Mesenchymal stem cell (in vitro differentiated cells and primary cell): ENCODE data around the gene DNAJC27.

Experiments
- DNase-seq: peaks from one replicate; pipeline ENCODE4 v3.0.0-alpha.2; 2013
- H2AFZ ChIP-seq: one replicate; pipeline ENCODE4 v1.6.1; 2013; ENCODE audit warnings: low read depth, mild to moderate bottlenecking, control low read depth, inconsistent platforms, low read length, moderate library complexity
- H2AK5ac ChIP-seq: 2 replicates; pipeline ENCODE4 v1.6.1; 2013; ENCODE audit warnings: low read length, moderate library complexity, mild to moderate bottlenecking, inconsistent platforms; ENCODE audit not compliant: severe bottlenecking
- H2BK120ac ChIP-seq: one replicate; pipeline ENCODE4 v1.6.1; 2013; ENCODE audit warnings: low read depth, mild to moderate bottlenecking, inconsistent platforms, low read length, moderate library complexity
- H2BK12ac ChIP-seq, 2 experiments: one replicate each; pipeline ENCODE4 v1.6.1; 2013; ENCODE audit warnings: inconsistent platforms in 2 of 2, low read length in 2 of 2, mild to moderate bottlenecking in 2 of 2, moderate library complexity in 2 of 2, control low read depth in 1 of 2
- H2BK15ac ChIP-seq: one replicate; pipeline ENCODE4 v1.6.1; 2013; ENCODE audit warnings: mild to moderate bottlenecking, low read depth, inconsistent platforms; ENCODE audit not compliant: poor library complexity, severe bottlenecking
- H2BK5ac ChIP-seq: 2 replicates; pipeline ENCODE4 v1.6.1; 2013; ENCODE audit warnings: low read depth, mild to moderate bottlenecking, low read length, control low read depth, inconsistent platforms; ENCODE audit not compliant: poor library complexity, severe bottlenecking
- H3K14ac ChIP-seq, 2 experiments: one replicate each; pipeline ENCODE4 v1.6.1; 2013; ENCODE audit warnings: inconsistent platforms in 2 of 2, low read length in 2 of 2, control low read depth in 1 of 2, mild to moderate bottlenecking in 1 of 2, moderate library complexity in 1 of 2
- H3K18ac ChIP-seq, 2 experiments: one replicate each; pipeline ENCODE4 v1.6.1; 2013; ENCODE audit warnings: inconsistent platforms in 2 of 2, low read length in 2 of 2, control low read depth in 1 of 2, low read depth in 1 of 2, mild to moderate bottlenecking in 1 of 2
- H3K23ac ChIP-seq, 2 experiments: one replicate each; pipeline ENCODE4 v1.6.1; 2013; ENCODE audit warnings: inconsistent platforms in 2 of 2, low read length in 2 of 2, mild to moderate bottlenecking in 2 of 2, moderate library complexity in 2 of 2, control low read depth in 1 of 2
- H3K27ac ChIP-seq: 2 replicates; pipeline ENCODE4 v1.5.1; 2013; ENCODE audit warnings: mild to moderate bottlenecking, moderate library complexity, low read length, control low read depth, inconsistent platforms; ENCODE audit not compliant: poor library complexity, severe bottlenecking
- H3K27me3 ChIP-seq, 2 experiments: 2 replicates each; pipeline versions ENCODE4 v1.6.1 to v1.7.0; 2013; ENCODE audit warnings: low read length in 2 of 2, mild to moderate bottlenecking in 2 of 2, moderate library complexity in 2 of 2, control low read depth in 1 of 2, inconsistent platforms in 1 of 2; ENCODE audit not compliant: control insufficient read depth in 1 of 2, insufficient read depth in 1 of 2
- H3K36me3 ChIP-seq, 2 experiments: 2 replicates each; pipeline versions ENCODE4 v1.6.1 to v1.7.0; 2013; ENCODE audit warnings: low read length in 2 of 2, control low read depth in 1 of 2, inconsistent platforms in 1 of 2, low read depth in 1 of 2, mild to moderate bottlenecking in 1 of 2; ENCODE audit not compliant: insufficient read depth in 2 of 2, control insufficient read depth in 1 of 2
- H3K4ac ChIP-seq, 2 experiments: one replicate each; pipeline ENCODE4 v1.6.1; 2013; ENCODE audit warnings: inconsistent platforms in 2 of 2, low read length in 2 of 2, mild to moderate bottlenecking in 2 of 2, moderate library complexity in 2 of 2, control low read depth in 1 of 2, low read depth in 1 of 2
- H3K4me1 ChIP-seq: 2 replicates; pipeline ENCODE4 v1.6.1; 2013; ENCODE audit warnings: low read depth, low read length, control low read depth; ENCODE audit not compliant: control insufficient read depth, insufficient read depth
- H3K4me2 ChIP-seq: 2 replicates; pipeline ENCODE4 v1.6.1; 2013; ENCODE audit warnings: low read length, mild to moderate bottlenecking, inconsistent platforms; ENCODE audit not compliant: poor library complexity, severe bottlenecking
- H3K4me3 ChIP-seq, 2 experiments: 2 replicates each; pipeline versions ENCODE4 v1.5.1 to v1.7.0; 2013; ENCODE audit warnings: low read length in 2 of 2, mild to moderate bottlenecking in 2 of 2, control low read depth in 1 of 2, low read depth in 1 of 2; ENCODE audit not compliant: insufficient read depth in 1 of 2
- H3K79me1 ChIP-seq: replicated peaks from 2 replicates; pipeline ENCODE4 v1.6.1; 2013; ENCODE audit warnings: mild to moderate bottlenecking, control low read depth, low read length, inconsistent platforms; ENCODE audit not compliant: poor library complexity, severe bottlenecking
- H3K9ac ChIP-seq: 2 replicates; pipeline ENCODE4 v1.7.0; 2013; ENCODE audit warnings: mild to moderate bottlenecking, low read length, moderate library complexity
- H3K9me3 ChIP-seq: 2 replicates; pipeline ENCODE4 v1.7.0; 2013; ENCODE audit warnings: mild to moderate bottlenecking, low read length; ENCODE audit not compliant: control insufficient read depth
- H4K8ac ChIP-seq: one replicate; pipeline ENCODE4 v1.6.1; 2013; ENCODE audit warnings: inconsistent platforms, mild to moderate bottlenecking, low read length, moderate library complexity
- H4K91ac ChIP-seq: one replicate; pipeline ENCODE4 v1.6.1; 2013; ENCODE audit warnings: mild to moderate bottlenecking, low read length, inconsistent platforms
- WGBS: methylation state at CpG from one replicate; pipeline ENCODE4 v1.1.7; 2013; ENCODE audit warnings: mixed read lengths; 5-methylcytosine and 5-hydroxymethylcytosine counted together

Gene DNAJC27

DNA sequence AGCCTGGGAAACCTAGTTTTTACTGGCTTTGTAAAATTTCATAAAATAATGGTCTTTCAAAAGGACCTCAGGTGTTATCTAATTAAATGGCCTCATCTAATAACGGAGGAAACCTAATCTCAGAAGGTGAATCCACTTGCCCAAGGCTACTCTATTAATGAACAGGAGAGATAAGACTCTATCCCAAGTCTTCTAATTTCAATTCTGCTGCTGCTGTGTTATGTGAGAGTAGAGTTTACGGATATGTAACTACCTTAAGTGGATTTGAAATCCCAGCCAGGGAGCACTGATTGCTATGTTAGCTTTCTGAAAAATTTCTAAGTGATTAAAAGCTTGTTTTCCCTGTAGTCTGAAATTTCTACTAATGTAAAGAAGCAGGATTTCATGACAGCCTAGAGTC is 34.5 kb downstream of the DNAJC27 start:
- H2BK12ac ChIP-seq: no peak overlapping the region
- H3K4me3 ChIP-seq: no peak overlapping the region
- no peak for DNase-seq
- no peak overlapping the region for H3K27ac ChIP-seq
- no peak overlapping the region for H3K4me2 ChIP-seq
- H3K4me1 ChIP-seq: no peaks in the 10 kb centered on the region
- no peaks in the 10 kb centered on the region for H3K9me3 ChIP-seq
- no peaks in the 10 kb centered on the region for H3K79me1 ChIP-seq
- no peak overlapping the region for H4K8ac ChIP-seq
- H3K4ac ChIP-seq: no peak overlapping the region
- no peak overlapping the region for H3K23ac ChIP-seq
- WGBS: no CpG with 5 or more reads among the region's 2 CpGs
- no peak overlapping the region for H3K14ac ChIP-seq
- no peak overlapping the region for H2BK15ac ChIP-seq
- H2AFZ ChIP-seq: no peak overlapping the region
- no peak overlapping the region for H4K91ac ChIP-seq
- no peak overlapping the region for H2AK5ac ChIP-seq
- peak overlapping the region; percentile 20 for H3K9ac ChIP-seq
- no peak overlapping the region for H3K18ac ChIP-seq
- H2BK120ac ChIP-seq: no peak overlapping the region
- no peak overlapping the region for H2BK5ac ChIP-seq
- H3K36me3 ChIP-seq: no peaks in the 10 kb centered on the region
- no peaks in the 10 kb centered on the region for H3K27me3 ChIP-seq

DNA sequence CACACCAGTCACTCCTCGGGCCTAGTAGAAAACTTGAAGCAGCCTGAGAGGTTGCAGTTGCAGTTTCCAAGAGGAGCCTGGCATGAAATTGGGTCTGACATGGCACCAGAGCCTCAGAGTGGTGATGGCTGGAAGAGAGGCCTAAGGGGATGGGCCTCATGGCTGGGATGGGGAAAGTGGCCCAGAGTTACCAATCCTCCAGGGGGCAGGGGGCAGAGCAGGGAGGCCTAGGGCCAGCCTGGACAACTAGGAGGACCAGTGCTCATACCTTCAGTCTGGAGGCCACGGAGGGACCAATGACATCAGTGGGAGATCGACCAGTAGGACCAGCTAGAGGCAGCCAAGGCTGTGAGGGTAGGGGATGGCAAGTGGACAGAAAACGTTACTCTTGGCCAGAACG is 36.6 kb downstream of the DNAJC27 start:
- no peak for DNase-seq
- H3K9me3 ChIP-seq: no peaks in the 10 kb centered on the region
- no peaks in the 10 kb centered on the region for H3K36me3 ChIP-seq
- no peak overlapping the region for H3K4ac ChIP-seq
- no peak overlapping the region for H3K23ac ChIP-seq
- H2BK15ac ChIP-seq: no peak overlapping the region
- H3K14ac ChIP-seq: peak overlapping the region in 1 of 2 experiments; percentile 11
- H2AFZ ChIP-seq: no peak overlapping the region
- no peak overlapping the region for H2BK5ac ChIP-seq
- H2BK120ac ChIP-seq: no peak overlapping the region
- H4K91ac ChIP-seq: no peak overlapping the region
- no peak overlapping the region for H3K4me3 ChIP-seq
- H3K4me1 ChIP-seq: peaks cover 4% of the 10 kb centered on the region
- no peak overlapping the region for H2BK12ac ChIP-seq
- H4K8ac ChIP-seq: no peak overlapping the region
- H3K79me1 ChIP-seq: no peaks in the 10 kb centered on the region
- H3K27ac ChIP-seq: no peak overlapping the region
- WGBS: 90% methylated on average over 3 of the region's 5 CpGs
- no peak overlapping the region for H3K18ac ChIP-seq
- no peak overlapping the region for H3K4me2 ChIP-seq
- H3K27me3 ChIP-seq: no peaks in the 10 kb centered on the region
- no peak overlapping the region for H2AK5ac ChIP-seq
- H3K9ac ChIP-seq: no peak overlapping the region

DNA sequence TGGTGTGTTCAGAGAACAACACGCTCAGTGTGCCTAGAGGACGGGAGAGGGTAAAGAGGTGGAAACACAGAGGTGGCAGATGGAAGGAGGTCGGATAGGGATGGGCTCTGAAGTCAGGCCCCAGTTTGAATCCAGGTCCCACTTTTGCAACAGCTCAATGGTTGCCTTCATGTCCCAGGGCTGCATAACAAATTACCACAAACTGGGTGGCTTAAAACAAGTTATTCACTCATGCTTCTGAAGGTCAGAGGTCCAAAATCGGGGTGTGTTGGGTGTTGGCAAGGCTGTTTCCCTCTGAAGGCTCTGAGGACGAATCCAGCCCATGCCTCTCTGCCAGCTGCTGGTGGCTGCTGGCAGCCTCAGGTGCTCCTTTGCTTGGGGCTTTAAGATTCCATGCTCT is 39.0 kb downstream of the DNAJC27 start:
- no peaks in the 10 kb centered on the region for H3K79me1 ChIP-seq
- H2BK120ac ChIP-seq: no peak overlapping the region
- H2AFZ ChIP-seq: no peak overlapping the region
- H3K9ac ChIP-seq: no peak overlapping the region
- H3K27ac ChIP-seq: no peak overlapping the region
- H2BK12ac ChIP-seq: no peak overlapping the region
- H3K14ac ChIP-seq: no peak overlapping the region
- H2BK5ac ChIP-seq: no peak overlapping the region
- H3K18ac ChIP-seq: no peak overlapping the region
- no peak overlapping the region for H4K91ac ChIP-seq
- peaks cover 4% of the 10 kb centered on the region for H3K4me1 ChIP-seq
- no peak overlapping the region for H3K23ac ChIP-seq
- no peak overlapping the region for H3K4ac ChIP-seq
- no peak overlapping the region for H3K4me2 ChIP-seq
- WGBS: 83% methylated on average over 5 of the region's 5 CpGs
- no peak overlapping the region for H2AK5ac ChIP-seq
- no peak overlapping the region for H2BK15ac ChIP-seq
- H4K8ac ChIP-seq: no peak overlapping the region
- H3K4me3 ChIP-seq: no peak overlapping the region
- no peaks in the 10 kb centered on the region for H3K36me3 ChIP-seq
- DNase-seq: no peak
- H3K27me3 ChIP-seq: no peaks in the 10 kb centered on the region
- H3K9me3 ChIP-seq: no peaks in the 10 kb centered on the region

DNA sequence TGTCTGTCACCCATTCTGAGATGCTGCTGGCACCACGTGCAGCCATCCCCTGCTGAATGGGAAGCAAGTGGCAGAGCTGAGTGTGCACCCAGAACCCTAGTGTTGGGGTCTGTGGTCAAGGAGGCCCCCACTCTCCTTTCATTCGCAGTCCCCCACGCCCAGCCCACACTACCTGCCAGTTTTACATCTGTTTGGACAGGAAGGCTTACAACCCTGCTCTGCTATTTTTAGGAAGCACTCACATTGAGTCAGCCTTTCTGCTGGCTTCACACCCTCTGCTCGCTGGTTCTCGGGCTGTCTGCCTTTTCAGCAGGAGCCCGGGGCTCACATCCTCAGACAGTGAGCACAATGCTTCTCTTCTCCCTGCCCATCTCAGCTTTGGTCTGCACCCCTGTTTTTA is 41.0 kb downstream of the DNAJC27 start:
- no peaks in the 10 kb centered on the region for H3K36me3 ChIP-seq
- H2AK5ac ChIP-seq: no peak overlapping the region
- no peaks in the 10 kb centered on the region for H3K9me3 ChIP-seq
- H3K4ac ChIP-seq: no peak overlapping the region
- no peak for DNase-seq
- H2AFZ ChIP-seq: no peak overlapping the region
- peak overlapping the region; percentile 32 for H3K9ac ChIP-seq
- H3K79me1 ChIP-seq: no peaks in the 10 kb centered on the region
- no peak overlapping the region for H2BK5ac ChIP-seq
- H3K14ac ChIP-seq: no peak overlapping the region
- no peak overlapping the region for H3K23ac ChIP-seq
- WGBS: 61% methylated on average over 6 of the region's 6 CpGs
- H4K91ac ChIP-seq: no peak overlapping the region
- H3K4me2 ChIP-seq: no peak overlapping the region
- H3K27ac ChIP-seq: no peak overlapping the region
- H3K27me3 ChIP-seq: no peaks in the 10 kb centered on the region
- H2BK120ac ChIP-seq: no peak overlapping the region
- peak overlapping the region; percentile 59 for H4K8ac ChIP-seq
- H3K4me1 ChIP-seq: peaks cover 6% of the 10 kb centered on the region
- no peak overlapping the region for H2BK15ac ChIP-seq
- H2BK12ac ChIP-seq: no peak overlapping the region
- no peak overlapping the region for H3K4me3 ChIP-seq
- H3K18ac ChIP-seq: no peak overlapping the region
